Endothelial cell of umbilical vein (primary cell): Measurements from ENCODE around the gene KATNB1. TPM values are rescaled to one million over a fixed set of nuclear protein-coding genes. Genes with fewer than 3 reads are reported as not detected.

Experiments used
- BruUV-seq: library from RNA; stranded (reverse); fragments of 400-500 nt; replicated peaks from 2 replicates; lab custom pipeline; 2021; lab: Mats Ljungman, UMichigan
- CTCF ChIA-PET: fragments of 300-600, 350-600 bp; sonication (Branson Sonifier 250); formaldehyde crosslinking; loops from one replicate; lab custom pipeline; 2021; ENCODE audit warnings: antibody characterized with exemption, inconsistent platforms; lab: Charles Lee
- POLR2A ChIA-PET: fragments of 300-600, 350-600 bp; sonication (Branson Sonifier 250); formaldehyde crosslinking; loops from one replicate; lab custom pipeline; 2021; ENCODE audit warnings: antibody characterized with exemption, inconsistent platforms; lab: Charles Lee
- DNase-seq: peaks from one replicate; pipeline ENCODE4 v3.0.0-alpha.2; 2011; ENCODE audit warnings: low read depth, low spot score
- FAIRE-seq: peaks from 2 replicates; lab custom pipeline; 2011; peaks lifted over from hg19 to GRCh38; lab: Jason Lieb, UNC
- H2AFZ ChIP-seq: 2 replicates; pipeline ENCODE4 v1.6.0; 2012; ENCODE audit warnings: low read depth, low read length, control low read depth, inconsistent platforms
- H3K27ac ChIP-seq: 2 replicates; pipeline ENCODE4 v1.5.1; 2011; ENCODE audit warnings: low read depth, mild to moderate bottlenecking, control low read depth, low read length, moderate library complexity; ENCODE audit not compliant: insufficient read depth
- H3K27me3 ChIP-seq, 2 experiments: 2 replicates each; pipeline versions ENCODE4 v1.6.0 to v1.6.1; 2011; ENCODE audit warnings: low read length in 2 of 2, mixed read lengths in 1 of 2; ENCODE audit not compliant: control insufficient read depth in 2 of 2, insufficient read depth in 2 of 2
- H3K36me3 ChIP-seq, 2 experiments: 2 replicates in 1 of 2; 3 replicates in 1 of 2; pipeline ENCODE4 v1.5.1; 2011; ENCODE audit warnings: low read length in 2 of 2, mild to moderate bottlenecking in 1 of 2, moderate library complexity in 1 of 2; ENCODE audit not compliant: control insufficient read depth in 2 of 2, insufficient read depth in 2 of 2; ENCODE audit errors: extremely low read depth in 1 of 2
- H3K4me1 ChIP-seq: 3 replicates; pipeline ENCODE4 v1.5.1; 2011; ENCODE audit warnings: mild to moderate bottlenecking, low read length; ENCODE audit not compliant: control insufficient read depth, insufficient read depth; ENCODE audit errors: extremely low read depth
- H3K4me2 ChIP-seq: 2 replicates; pipeline ENCODE4 v1.6.1; 2011; ENCODE audit warnings: low read length, control low read depth, mixed read lengths; ENCODE audit not compliant: insufficient read depth
- H3K4me3 ChIP-seq, 3 experiments: fragments of 200-600 bp in 1 of 3; sonication (generic), shearing (Covaris generic) in 1 of 3; replicated peaks in 1 of 3; 2 replicates each; pipeline ENCODE4 v1.5.1; 2011 to 2016; ENCODE audit warnings: control low read depth in 3 of 3, low read length in 3 of 3, mild to moderate bottlenecking in 2 of 3, inconsistent platforms in 1 of 3, low read depth in 1 of 3, moderate library complexity in 1 of 3; ENCODE audit not compliant: insufficient read depth in 1 of 3
- H3K79me2 ChIP-seq: 2 replicates; pipeline ENCODE4 v1.6.0; 2012; ENCODE audit warnings: low read length, inconsistent platforms; ENCODE audit not compliant: control insufficient read depth, insufficient read depth
- H3K9ac ChIP-seq: replicated peaks from 2 replicates; pipeline ENCODE3; 2011; ENCODE audit warnings: low read length, control low read depth; ENCODE audit not compliant: insufficient read depth; ENCODE audit errors: extremely low read depth
- H3K9me1 ChIP-seq: replicated peaks from 3 replicates; pipeline ENCODE4 v1.6.0; 2011; ENCODE audit warnings: mild to moderate bottlenecking, low read length; ENCODE audit not compliant: control insufficient read depth, insufficient read depth; ENCODE audit errors: extremely low read depth
- H3K9me3 ChIP-seq: replicated peaks from 2 replicates; pipeline ENCODE4 v1.5.1; 2012; ENCODE audit warnings: low read length, inconsistent platforms; ENCODE audit not compliant: control insufficient read depth, insufficient read depth
- H4K20me1 ChIP-seq: replicated peaks from 2 replicates; pipeline ENCODE3; 2011; ENCODE audit warnings: mild to moderate bottlenecking, low read length; ENCODE audit not compliant: control insufficient read depth, insufficient read depth; ENCODE audit errors: extremely low read depth
- CTCF ChIP-seq, 2 donors: IDR thresholded peaks; 1 replicate in 1 of 2; 2 replicates in 1 of 2; pipeline ENCODE4 v1.5.1; 2011; ENCODE audit warnings: low read length in 2 of 2, mild to moderate bottlenecking in 2 of 2, moderate library complexity in 2 of 2, control low read depth in 1 of 2, inconsistent platforms in 1 of 2, low read depth in 1 of 2; ENCODE audit not compliant: insufficient read depth in 1 of 2; ENCODE audit errors: extremely low read depth in 1 of 2
- EZH2 ChIP-seq: IDR thresholded peaks from 2 replicates; pipeline ENCODE4 v1.6.1; 2012; ENCODE audit warnings: borderline replicate concordance, low read depth, mild to moderate bottlenecking, moderate library complexity, low read length, inconsistent platforms; ENCODE audit not compliant: severe bottlenecking
- FOS ChIP-seq: IDR thresholded peaks from 2 replicates; pipeline ENCODE4 v1.6.1; 2011; ENCODE audit warnings: mild to moderate bottlenecking, low read length, moderate library complexity, borderline replicate concordance; ENCODE audit not compliant: insufficient read depth
- GATA2 ChIP-seq: IDR thresholded peaks from 2 replicates; pipeline ENCODE4 v1.7.0; 2011; ENCODE audit warnings: low read depth, mild to moderate bottlenecking, moderate library complexity, mixed read lengths, low read length; ENCODE audit not compliant: insufficient read length, insufficient read depth
- JUN ChIP-seq: IDR thresholded peaks from 2 replicates; pipeline ENCODE4 v1.6.1; 2011; ENCODE audit warnings: borderline replicate concordance, low read depth; ENCODE audit not compliant: insufficient read length, insufficient read depth
- MYC ChIP-seq: IDR thresholded peaks from one replicate; pipeline ENCODE4 v1.6.1; 2011; ENCODE audit warnings: mild to moderate bottlenecking, low read depth, low read length
- POLR2A ChIP-seq: IDR thresholded peaks from 2 replicates; pipeline ENCODE4 v1.6.1; 2012; ENCODE audit warnings: low read depth, mild to moderate bottlenecking, control low read depth, low read length
- POLR2AphosphoS5 ChIP-seq: IDR thresholded peaks from 2 replicates; pipeline ENCODE4 v1.6.1; 2012; ENCODE audit warnings: low read depth, mild to moderate bottlenecking, control low read depth, low read length, moderate library complexity; ENCODE audit not compliant: insufficient read depth
- dilution Hi-C: fragments of 300-500 bp; cut with MboI; formaldehyde crosslinking; loops from one replicate; pipeline ENCODE4 v1.15.0; 2019; ENCODE audit warnings: low sequenced_read_pairs; ENCODE audit not compliant: extremely low pct_ligation_motif_present
- intact Hi-C: fragments of 100-400 bp; cut with micrococcal nuclease; formaldehyde crosslinking; loops from one replicate; pipeline ENCODE4 v1.10.0; 2022
- polyA plus RNA-seq, 4 experiments: library from polyadenylated mRNA; depleted of rRNA in 3 of 4; stranded (reverse) in 3 of 4; unstranded in 1 of 4; fragments of >200 nt; gene quantifications; 2 replicates each; pipeline versions ENCODE4 v1.2.1 to v1.2.3, GENCODE V29; 2011 to 2012; ENCODE audit warnings: missing spikeins in 1 of 4
- total RNA-seq: library from RNA; stranded (reverse); gene quantifications from 2 replicates; pipeline ENCODE4 v1.2.3, GENCODE V29; 2021
- TF ChIP-seq, protein P1 (sequence below): IDR thresholded peaks from 2 replicates; pipeline ENCODE4 v1.6.1; 2011; ENCODE audit not compliant: insufficient read depth, insufficient read length

Gene KATNB1
- total and polyA plus RNA-seq, 2 donors (not counting 3 experiments of a cell fraction or from before 2014, with no cell fraction given): 25.9 to 35.9 TPM

GRCh38 chr16:57781349-57781740, 45.8 kb downstream of the KATNB1 start:
- Histone ChIP-seq H3K9me1 (no peaks in the 10 kb centered on the region), H2AFZ (no peak overlapping the region), H3K9me3 (no peaks in the 10 kb centered on the region), H3K9ac (no peak overlapping the region), H3K36me3 (peaks cover under 1 to 9% of the 10 kb centered on the region in 2 experiments), H3K4me3 (no peak overlapping the region), H4K20me1 (no peaks in the 10 kb centered on the region), H3K27me3 (no peaks in the 10 kb centered on the region), H3K27ac (no peak overlapping the region), H3K4me2 (no peak overlapping the region), H3K79me2 (no peaks in the 10 kb centered on the region), H3K4me1 (peaks cover 2% of the 10 kb centered on the region)
- FAIRE-seq: no peak
- intact Hi-C loops (no loop called here), dilution Hi-C loops (no loop called here)
- TF ChIP-seq GATA2 (no peak), JUN (no peak), MYC (no peak), EZH2 (no peak), POLR2AphosphoS5 (no peak), CTCF (IDR thresholded peaks at IDR 0.05; ENCODE audit: extremely low read depth in 1 of 2, insufficient read depth in 1 of 2, low read depth in 1 of 2, low read length in 2 of 2) (no peak), FOS (no peak), POLR2A (no peak)
- TF ChIP-seq, protein P1, sequence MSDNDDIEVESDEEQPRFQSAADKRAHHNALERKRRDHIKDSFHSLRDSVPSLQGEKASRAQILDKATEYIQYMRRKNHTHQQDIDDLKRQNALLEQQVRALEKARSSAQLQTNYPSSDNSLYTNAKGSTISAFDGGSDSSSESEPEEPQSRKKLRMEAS: no peak
- ChIA-PET POLR2A (no interaction called here), CTCF (interaction anchor here (1.5 kb wide), 1 partner anchor 15 kb away, joined by 4 read pairs; no protein-coding TSS in a partner anchor)
- DNase-seq: no peak
- no TSS peak for BruUV-seq
